GM12864 (cell line): ENCODE measurements around the gene KCNMA1.

Source experiments
- DNase-seq: peaks from one replicate; pipeline ENCODE4 v3.0.0-alpha.2; 2011; ENCODE audit warnings: low read depth
- H3K4me3 ChIP-seq: 2 replicates; pipeline ENCODE4 v1.5.1; 2011; ENCODE audit warnings: mild to moderate bottlenecking, low read depth, low read length, control low read depth
- TF ChIP-seq, protein P1 (sequence below): IDR thresholded peaks from 2 replicates; pipeline ENCODE4 v1.5.1; 2011; ENCODE audit warnings: low read depth, mild to moderate bottlenecking, moderate library complexity, low read length, control low read depth, inconsistent platforms; ENCODE audit errors: missing control alignments

Gene KCNMA1

DNA sequence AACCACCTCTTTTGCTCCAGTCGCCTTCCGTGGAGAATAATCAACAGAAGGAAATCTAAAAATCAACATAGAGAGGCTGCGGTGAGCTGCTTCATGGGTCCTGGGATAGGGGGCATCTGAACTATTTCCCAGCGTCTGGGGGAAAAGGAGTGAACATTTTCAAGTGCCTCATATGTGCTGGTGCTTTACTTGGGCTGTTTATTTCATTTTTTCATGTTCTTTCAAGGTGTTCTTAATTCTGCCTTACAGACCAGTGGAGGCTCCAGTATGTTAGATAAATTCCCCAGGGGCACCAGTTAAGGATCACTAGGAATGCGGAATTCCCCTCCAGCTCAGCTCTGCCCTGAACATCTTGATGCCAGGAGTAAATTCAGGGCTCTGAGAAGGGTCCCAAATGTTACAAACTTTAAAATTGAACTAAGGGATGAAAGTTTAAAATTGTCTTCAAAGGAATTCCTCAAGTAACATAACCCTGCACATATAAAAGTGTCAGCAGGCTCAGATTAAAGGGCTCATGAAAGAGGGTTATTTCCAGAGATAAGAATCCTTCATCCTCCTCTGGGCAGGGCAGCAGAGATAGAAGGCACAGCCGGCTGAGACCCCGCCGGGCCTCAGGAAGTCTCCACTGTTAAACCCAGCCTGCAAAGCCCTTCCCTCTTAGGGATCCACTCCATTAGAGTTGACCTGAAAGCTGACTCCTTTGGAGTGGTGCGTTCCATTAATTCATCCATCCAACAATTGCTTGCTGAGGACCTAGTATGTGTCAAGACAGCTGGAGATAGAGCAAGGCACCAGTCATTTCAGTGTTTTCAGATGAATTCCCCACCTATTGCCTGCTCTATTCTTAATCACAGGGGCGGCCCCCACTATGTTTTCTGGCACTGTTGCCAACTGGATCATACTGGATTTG, 345.8 kb downstream of the KCNMA1 start:
- no peak overlapping the region for H3K4me3 ChIP-seq
- TF ChIP-seq, protein P1, sequence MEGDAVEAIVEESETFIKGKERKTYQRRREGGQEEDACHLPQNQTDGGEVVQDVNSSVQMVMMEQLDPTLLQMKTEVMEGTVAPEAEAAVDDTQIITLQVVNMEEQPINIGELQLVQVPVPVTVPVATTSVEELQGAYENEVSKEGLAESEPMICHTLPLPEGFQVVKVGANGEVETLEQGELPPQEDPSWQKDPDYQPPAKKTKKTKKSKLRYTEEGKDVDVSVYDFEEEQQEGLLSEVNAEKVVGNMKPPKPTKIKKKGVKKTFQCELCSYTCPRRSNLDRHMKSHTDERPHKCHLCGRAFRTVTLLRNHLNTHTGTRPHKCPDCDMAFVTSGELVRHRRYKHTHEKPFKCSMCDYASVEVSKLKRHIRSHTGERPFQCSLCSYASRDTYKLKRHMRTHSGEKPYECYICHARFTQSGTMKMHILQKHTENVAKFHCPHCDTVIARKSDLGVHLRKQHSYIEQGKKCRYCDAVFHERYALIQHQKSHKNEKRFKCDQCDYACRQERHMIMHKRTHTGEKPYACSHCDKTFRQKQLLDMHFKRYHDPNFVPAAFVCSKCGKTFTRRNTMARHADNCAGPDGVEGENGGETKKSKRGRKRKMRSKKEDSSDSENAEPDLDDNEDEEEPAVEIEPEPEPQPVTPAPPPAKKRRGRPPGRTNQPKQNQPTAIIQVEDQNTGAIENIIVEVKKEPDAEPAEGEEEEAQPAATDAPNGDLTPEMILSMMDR: no peak
- no peak for DNase-seq

DNA sequence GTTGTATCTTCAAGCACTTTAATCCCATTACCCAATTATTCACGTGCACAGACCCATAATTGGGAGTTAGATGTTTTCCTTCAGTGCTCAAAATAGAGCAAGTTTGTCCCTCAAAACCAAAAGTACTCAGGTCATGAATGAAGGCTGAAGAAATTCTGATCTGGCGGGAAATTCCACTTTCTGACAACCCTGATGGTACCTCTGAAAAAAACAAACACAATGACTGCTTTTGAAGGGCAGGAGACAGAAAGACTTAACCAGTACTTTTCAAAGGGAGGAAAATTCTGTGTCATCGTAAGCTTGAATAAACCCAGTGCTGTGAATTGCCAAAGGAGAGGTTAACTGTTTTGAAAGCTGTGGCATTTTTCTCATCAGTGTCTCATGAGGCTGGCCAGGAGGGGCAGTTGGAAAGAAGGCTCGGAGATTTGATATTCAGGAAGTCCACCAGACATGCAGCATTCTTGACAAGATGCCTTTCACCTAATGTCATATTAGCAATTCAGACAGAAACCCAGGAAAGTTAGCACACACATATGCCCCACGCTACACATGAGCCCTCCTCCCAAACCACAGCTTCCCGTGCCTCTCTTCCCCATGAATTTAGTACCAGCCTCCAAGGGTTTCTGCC, 347.0 kb downstream of the KCNMA1 start:
- DNase-seq: no peak
- TF ChIP-seq, protein P1: no peak
- no peak overlapping the region for H3K4me3 ChIP-seq

DNA sequence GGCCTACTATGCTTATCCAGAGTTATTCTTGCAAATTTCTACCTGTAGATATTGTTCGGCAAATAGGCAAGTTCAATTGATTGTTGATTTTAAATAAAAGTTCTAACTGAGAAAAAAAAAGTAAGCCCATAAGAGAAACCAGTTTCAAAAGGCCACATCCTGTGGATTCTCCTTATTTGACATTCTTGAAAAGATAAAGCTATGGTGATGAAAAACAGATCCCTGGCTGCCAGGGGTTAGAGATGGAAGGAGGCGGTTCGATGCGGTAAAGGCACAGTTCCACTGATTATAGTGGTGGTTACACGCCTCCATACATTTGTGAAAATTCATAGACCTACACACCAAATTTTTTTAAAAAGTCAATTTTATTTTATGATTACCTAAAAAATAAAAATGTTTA, 347.8 kb downstream of the KCNMA1 start:
- no peak for DNase-seq
- TF ChIP-seq, protein P1: no peak

DNA sequence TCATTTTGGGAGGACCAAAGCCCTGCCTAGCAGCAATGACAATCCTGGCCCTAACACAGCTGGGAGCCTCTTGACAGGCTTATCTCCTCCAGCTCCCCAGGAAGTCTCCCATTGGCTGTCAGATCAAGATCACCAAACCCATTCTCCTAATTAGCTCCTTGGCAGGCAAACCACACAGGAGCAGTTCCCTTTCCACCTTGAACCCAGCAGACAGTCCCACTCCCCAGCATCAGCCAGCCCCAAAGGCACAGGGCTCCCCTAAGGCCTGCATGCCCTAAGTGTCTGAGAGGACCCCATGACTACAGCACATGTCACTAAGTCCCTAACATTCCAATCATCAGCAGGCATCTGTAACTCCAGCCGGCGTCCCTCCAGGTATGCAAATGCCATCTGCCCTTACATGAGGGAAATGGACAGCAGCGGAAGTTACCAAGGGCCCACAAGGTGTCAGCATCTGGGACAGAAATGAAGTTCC, 348.5 kb downstream of the KCNMA1 start:
- TF ChIP-seq, protein P1: no peak
- DNase-seq: no peak
- H3K4me3 ChIP-seq: no peak overlapping the region

More for the DNA sequence above, 347.8 kb downstream of the KCNMA1 start:
- H3K4me3 ChIP-seq: no peak overlapping the region

DNA sequence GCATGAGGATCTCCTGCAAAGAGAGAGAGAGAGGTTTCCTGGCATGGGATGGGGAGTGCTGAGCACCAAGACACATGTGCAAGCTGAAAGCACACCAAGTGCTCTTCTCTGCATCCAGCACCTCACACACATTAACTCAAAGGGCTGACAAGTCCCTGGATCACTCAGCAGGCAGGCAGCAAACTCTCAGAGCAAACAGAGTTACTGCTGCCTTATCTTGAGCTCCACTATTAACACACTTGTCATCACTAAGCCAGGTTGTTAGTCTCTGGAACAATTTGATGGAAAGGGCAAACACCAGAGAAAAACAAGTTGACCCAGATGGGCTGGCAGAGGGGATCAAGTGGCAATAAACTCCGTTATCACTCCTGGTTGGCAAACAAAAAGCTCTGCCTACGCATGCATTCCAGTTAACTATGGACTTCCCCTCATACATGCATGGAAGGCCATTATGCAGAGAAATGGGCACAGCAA, 349.9 kb downstream of the KCNMA1 start:
- TF ChIP-seq, protein P1: no peak
- DNase-seq: no peak
- no peak overlapping the region for H3K4me3 ChIP-seq

DNA sequence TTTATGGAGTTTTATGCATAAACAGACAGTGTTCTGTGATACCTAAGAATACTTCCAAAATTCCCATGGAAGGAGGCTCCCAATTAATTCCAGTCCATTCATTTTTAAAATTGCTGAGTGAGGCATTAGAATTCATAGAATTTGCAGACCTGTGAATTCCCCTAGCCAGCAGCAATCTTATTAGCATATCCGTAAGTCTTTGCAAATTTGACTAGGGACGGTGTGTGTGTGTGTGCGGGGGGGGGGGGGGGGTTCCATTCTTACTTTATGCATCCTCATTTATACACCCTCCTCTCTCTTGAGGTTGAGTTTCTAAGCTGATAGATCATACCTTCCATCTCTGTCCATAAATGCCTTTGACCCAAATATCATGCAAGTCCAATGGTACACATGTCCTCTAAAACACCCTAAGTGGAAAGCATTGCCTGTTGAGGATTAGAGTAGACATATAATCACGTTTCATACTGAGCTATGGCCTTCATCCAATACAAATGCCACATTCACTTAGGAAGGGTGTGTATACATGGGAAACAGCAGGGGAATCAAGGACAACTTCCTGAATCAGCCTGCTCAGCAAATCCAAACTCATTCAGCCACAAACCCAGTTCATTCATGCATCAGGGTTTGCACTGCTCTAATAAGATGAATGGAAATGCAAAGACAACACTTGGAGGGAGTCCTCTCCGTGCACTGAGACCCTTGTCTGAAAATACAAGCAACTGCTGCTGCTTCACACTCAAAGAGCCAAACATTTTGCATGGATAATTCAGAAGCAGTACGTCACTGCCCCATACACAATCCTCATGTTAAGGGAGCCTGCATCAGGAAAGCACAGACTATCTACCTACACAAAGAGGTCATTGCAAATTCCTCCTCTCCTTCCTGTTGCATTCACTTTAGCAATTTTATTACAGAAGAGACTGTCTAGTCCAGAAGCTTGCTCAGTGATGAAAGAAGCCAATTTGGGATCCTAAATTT, 350.8 kb downstream of the KCNMA1 start:
- TF ChIP-seq, protein P1: no peak
- no peak overlapping the region for H3K4me3 ChIP-seq
- no peak for DNase-seq
